ENCODE results near the gene KNOP1. TPM values are rescaled to one million over a fixed set of nuclear protein-coding genes. Genes with fewer than 3 reads are reported as not detected.
"Not testable (repeated sequence)": the region's sequence is repeated elsewhere in the genome, so short reads cannot be mapped to it uniquely, and the experiment has no call there.

KNOP1 gene
- total RNA-seq, 4 donors from 2014 or later: 17.3 to 37.2 (median 26.2) TPM

DNA sequence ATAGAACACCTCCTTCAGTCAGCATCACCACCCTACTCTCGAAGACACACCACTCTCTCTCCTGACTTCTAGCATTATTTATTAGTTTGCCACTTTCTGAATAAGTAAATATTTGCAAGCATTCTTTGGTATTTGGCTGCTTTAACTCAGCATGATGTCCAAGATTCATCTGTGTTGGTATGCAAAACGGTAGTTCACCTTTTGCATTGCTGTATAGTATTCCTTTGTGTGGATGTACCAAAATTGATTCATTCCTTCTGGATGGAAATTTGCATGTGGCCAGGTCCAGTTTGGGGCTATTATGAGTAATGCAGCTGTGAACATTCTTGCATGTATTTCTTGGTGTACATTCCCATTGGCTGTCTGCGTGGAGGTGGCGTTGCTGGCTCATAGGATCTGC lies 32.9 kb downstream of the KNOP1 start:
- H3K9me3 ChIP-seq: peaks cover 0 to 4% (median 2%) of the 10 kb centered on the region in 4 donors
- H3K27ac ChIP-seq: no peak overlapping the region
- 98 to 99% methylated on average over 4 of the region's 4 CpGs for WGBS, 2 donors
- peaks cover 0 to 30% (median 4%) of the 10 kb centered on the region in 4 donors for H3K4me1 ChIP-seq
- no peak for DNase-seq (ENCODE audit: low spot score in 2 of 2)
- H3K4me3 ChIP-seq: no peak overlapping the region
- H3K36me3 ChIP-seq: peaks cover 0 to 87% (median 5%) of the 10 kb centered on the region in 3 donors
- H3K27me3 ChIP-seq: no peaks in the 10 kb centered on the region
- TF ChIP-seq, protein P1, sequence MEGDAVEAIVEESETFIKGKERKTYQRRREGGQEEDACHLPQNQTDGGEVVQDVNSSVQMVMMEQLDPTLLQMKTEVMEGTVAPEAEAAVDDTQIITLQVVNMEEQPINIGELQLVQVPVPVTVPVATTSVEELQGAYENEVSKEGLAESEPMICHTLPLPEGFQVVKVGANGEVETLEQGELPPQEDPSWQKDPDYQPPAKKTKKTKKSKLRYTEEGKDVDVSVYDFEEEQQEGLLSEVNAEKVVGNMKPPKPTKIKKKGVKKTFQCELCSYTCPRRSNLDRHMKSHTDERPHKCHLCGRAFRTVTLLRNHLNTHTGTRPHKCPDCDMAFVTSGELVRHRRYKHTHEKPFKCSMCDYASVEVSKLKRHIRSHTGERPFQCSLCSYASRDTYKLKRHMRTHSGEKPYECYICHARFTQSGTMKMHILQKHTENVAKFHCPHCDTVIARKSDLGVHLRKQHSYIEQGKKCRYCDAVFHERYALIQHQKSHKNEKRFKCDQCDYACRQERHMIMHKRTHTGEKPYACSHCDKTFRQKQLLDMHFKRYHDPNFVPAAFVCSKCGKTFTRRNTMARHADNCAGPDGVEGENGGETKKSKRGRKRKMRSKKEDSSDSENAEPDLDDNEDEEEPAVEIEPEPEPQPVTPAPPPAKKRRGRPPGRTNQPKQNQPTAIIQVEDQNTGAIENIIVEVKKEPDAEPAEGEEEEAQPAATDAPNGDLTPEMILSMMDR (IDR thresholded peaks at IDR 0.05): no peak

DNA sequence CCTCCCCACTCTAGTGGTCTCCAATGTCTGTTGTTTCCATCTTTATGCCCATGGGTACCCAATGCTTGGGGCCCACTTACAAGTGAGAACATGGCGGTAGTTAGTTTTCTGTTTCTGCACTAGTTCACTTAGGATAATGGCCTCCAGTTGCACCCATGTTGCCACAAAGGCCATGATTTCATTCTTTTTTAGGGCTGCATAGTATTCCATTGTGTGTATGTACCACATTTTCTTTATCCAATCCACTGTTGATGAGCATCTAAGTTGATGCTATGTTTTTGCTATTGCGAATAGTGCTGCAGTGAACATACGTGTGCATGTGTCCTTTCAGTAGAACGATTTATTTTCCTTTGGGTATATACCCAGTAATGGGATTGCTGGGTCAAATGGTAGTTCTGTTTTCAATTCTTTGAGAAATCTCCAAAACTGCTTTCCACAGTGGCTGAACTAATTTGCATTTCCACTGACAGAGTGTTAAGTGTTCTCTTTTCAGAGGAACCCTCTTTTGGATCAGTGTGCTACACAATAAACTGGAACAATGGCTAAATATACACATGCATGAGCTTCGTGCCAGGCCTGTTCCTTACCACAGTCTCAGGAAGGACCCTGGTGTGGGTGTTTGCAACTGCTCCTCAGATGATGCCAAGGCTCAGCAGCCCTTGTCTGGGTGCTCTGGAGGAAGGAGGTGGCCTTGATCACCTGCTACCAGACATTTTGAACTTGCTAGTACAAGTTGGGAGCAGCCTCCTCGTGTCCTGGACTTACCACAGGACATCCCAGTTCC lies 34.4 kb downstream of the KNOP1 start:
- WGBS, 2 donors: 86 to 92% methylated on average over 6 of the region's 6 CpGs
- Histone ChIP-seq H3K9me3 (peaks cover 0 to 4% (median 2%) of the 10 kb centered on the region in 4 donors), H3K27ac (no peak overlapping the region), H3K4me1 (peaks cover 0 to 20% (median 4%) of the 10 kb centered on the region in 4 donors), H3K27me3 (no peaks in the 10 kb centered on the region), H3K4me3 (no peak overlapping the region), H3K36me3 (peaks cover 0 to 89% (median 5%) of the 10 kb centered on the region in 3 donors)
- TF ChIP-seq POLR2A (IDR thresholded peaks at IDR 0.05) (no peak), EP300 (IDR thresholded peaks at IDR 0.05) (no peak)
- TF ChIP-seq, protein P1 (IDR thresholded peaks at IDR 0.05): no peak
- no peak for DNase-seq (ENCODE audit: low spot score in 2 of 2)

DNA sequence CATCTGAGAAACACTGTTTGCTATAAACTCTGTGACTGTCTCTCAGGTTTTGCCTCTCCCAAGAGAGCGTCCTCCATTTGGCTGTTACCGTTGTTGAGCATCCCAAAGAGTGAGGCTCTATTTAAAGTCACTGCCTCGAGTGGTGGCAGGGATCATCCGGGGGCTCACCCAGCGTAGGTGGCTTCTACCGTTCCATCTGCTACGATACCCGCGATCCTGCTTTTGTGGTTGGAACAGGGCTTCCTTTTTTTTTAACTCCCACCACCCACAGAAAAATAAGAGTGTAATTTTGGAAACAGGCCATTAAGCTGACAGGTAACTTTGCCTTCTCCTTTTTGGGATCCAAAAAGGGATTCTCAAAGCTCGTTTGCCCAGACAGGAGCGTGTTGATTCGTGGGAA lies 36.4 kb downstream of the KNOP1 start:
- peaks cover 0 to 6% (median 0%) of the 10 kb centered on the region in 4 donors for H3K4me1 ChIP-seq
- 86% methylated on average over 12 of the region's 12 CpGs for WGBS, 2 donors
- H3K27me3 ChIP-seq: no peaks in the 10 kb centered on the region
- no peak overlapping the region for H3K27ac ChIP-seq
- no peak for DNase-seq (ENCODE audit: low spot score in 2 of 2)
- TF ChIP-seq EP300 (IDR thresholded peaks at IDR 0.05) (no peak), POLR2A (IDR thresholded peaks at IDR 0.05) (no peak)
- TF ChIP-seq, protein P1 (IDR thresholded peaks at IDR 0.05): no peak
- H3K36me3 ChIP-seq: peaks cover 0 to 84% (median 5%) of the 10 kb centered on the region in 3 donors
- H3K4me3 ChIP-seq: no peak overlapping the region
- H3K9me3 ChIP-seq: peaks cover 0 to 4% (median 2%) of the 10 kb centered on the region in 4 donors

DNA sequence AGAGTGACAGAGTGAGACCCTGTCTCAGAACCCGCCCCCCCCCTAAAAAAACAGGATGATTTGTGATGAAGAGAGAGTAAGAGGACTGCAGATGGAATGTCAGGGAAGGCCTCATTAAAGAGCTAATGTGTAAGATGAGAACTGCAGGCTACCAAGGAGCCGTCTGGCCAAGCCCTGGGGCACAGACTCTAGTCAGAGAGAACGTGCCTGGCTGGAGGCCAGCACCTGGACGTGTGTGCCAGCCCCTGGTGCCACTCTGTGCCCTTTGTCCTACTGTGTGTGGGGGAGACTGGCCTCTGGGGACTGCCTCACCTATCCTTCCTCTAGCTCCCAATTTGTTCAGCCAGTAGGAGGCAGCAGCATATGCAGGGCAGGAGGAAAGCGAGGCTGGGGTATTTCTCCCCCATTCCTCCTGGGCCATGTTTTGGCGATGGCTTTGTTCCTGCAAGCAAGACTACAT lies 37.1 kb downstream of the KNOP1 start:
- H3K4me3 ChIP-seq: no peak overlapping the region
- H3K36me3 ChIP-seq: peaks cover 0 to 79% (median 5%) of the 10 kb centered on the region in 3 donors
- 71 to 82% methylated on average over 6 of the region's 6 CpGs for WGBS, 2 donors
- no peaks in the 10 kb centered on the region for H3K27me3 ChIP-seq
- no peak overlapping the region for H3K27ac ChIP-seq
- no peaks in the 10 kb centered on the region for H3K4me1 ChIP-seq
- no peak for TF ChIP-seq EP300 (IDR thresholded peaks at IDR 0.05)
- TF ChIP-seq POLR2A (IDR thresholded peaks at IDR 0.05): no peak
- TF ChIP-seq, protein P1 (IDR thresholded peaks at IDR 0.05): no peak
- DNase-seq (ENCODE audit: low spot score in 2 of 2): no peak
- peaks cover 0 to 4% (median 2%) of the 10 kb centered on the region in 4 donors for H3K9me3 ChIP-seq

DNA sequence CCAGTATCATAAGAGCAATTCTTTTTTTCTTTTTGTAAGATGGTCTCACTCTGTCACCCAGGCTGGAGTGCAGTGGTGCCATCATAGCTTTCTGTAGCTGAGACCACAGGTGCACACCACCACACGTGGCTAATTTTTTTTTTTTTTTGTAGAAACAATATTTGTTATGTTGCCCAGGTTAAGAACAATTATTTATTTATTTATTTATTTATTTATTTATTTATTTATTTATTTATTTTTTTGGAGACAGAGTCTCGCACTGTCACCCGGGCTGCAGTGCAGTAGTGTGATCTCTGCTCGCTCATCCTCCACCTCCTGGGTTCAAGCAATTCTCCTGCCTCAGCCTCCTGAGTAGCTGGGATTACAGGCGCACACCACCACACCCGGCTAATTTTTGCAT lies 38.7 kb downstream of the KNOP1 start:
- 95 to 96% methylated on average over 6 of the region's 6 CpGs for WGBS, 2 donors

More for the DNA sequence above, 38.7 kb downstream of the KNOP1 start:
- not testable (repeated sequence) for H3K4me1 ChIP-seq; H3K9me3 ChIP-seq; H3K27me3 ChIP-seq; H3K4me3 ChIP-seq; DNase-seq (ENCODE audit: low spot score in 2 of 2); H3K27ac ChIP-seq
- peaks cover 0 to 78% (median 5%) of the 10 kb centered on the region in 3 donors for H3K36me3 ChIP-seq

Data from tibial nerve (tissue), 4 donors.